Stromal cell of bone marrow (primary cell): ENCODE measurements around the gene GIT1.

Experiments
- DNase-seq: peaks from one replicate; pipeline ENCODE4 v3.0.0-alpha.2; 2012; ENCODE audit warnings: low read depth

GIT1 gene

DNA sequence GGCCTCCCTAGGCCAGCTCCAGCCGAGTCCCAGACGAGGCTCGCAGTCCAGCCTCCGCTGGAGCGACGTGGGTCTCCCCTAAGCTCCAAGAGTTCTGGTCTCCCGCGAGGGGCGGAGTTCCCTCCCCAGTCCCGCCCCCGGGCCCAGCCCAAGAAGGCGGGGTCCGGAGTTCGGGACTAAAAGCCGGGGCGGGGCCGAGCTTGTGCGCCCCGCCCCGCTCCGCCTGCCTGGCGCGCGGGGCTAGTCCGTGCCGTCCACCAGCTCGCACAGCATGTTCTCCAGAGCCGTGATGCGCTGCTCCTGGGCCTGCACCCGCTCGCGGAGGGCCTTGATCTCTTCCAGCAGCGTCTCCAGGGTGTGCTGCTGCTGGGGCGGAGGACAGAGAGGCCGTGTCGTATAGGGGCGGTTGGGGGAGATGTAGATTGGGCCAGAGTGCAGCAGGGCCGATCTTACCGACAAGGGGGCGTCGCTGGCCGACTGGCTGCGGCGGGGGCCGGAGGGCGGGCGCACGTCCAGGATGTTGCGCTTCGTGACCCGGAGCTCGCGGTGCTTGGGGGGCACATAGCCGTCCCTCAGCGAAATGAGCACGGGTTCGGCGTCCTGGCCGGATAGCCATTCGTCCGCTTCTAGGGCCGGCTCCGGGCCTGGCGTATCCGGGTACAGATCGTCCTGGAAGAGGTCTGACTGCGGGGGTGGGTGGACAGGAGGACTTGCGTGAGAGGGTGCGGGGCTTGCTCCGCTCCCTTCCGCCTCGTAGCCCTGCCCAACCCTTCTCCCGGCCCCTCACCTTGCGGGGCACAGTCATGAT, 26.2 kb upstream of the GIT1 start:
- no peak for DNase-seq

DNA sequence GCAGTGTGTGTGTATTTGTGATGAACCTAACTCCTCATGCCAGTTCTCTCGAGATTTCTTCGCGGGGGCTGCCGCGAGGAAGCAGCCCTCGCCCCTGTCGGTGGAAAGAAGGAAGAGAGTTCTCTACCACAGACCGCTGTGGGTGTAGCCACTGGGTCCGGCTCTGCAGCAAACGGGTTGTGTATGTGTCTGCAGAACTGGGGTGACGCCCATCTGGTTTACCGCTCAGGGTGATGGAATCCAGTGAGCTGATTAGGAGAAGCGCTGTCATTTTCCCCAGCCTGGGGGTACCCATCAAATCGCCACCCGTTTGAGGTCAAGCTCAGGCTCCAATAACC, 25.6 kb upstream of the GIT1 start:
- no peak for DNase-seq

DNA sequence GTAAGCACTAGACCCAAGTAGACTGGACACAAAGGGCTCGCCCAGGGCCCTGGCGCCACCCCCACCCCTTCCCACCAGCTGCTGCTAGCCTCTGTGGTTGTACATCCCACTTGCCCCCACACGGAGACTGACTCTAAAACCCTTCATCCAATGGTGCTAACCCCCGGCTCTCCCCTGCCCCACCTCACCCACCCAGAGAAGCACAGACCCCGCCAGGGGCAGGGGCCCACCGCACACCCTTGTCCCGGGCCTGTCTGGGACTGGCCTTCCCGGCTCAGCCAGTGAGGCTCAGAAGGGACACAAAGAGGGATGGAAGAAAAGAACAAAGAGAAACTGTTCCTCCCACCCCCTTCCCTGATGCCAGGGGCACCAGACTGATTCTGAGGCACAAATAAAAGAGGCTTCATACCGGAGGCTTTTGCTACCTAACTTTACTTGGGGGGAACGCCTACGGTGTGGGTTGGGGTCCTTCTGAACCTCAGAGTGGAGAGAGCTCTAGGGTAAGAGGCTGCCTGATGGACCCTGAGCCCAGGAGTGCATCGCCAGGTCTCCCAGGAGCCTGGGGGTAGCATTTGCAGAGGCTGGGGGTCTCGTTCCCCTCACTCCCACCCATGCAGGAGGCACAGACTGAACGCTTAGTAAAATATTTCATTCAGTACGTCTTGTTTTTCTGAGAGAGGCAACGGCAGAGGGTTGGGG, 25.1 kb upstream of the GIT1 start:
- no peak for DNase-seq

DNA sequence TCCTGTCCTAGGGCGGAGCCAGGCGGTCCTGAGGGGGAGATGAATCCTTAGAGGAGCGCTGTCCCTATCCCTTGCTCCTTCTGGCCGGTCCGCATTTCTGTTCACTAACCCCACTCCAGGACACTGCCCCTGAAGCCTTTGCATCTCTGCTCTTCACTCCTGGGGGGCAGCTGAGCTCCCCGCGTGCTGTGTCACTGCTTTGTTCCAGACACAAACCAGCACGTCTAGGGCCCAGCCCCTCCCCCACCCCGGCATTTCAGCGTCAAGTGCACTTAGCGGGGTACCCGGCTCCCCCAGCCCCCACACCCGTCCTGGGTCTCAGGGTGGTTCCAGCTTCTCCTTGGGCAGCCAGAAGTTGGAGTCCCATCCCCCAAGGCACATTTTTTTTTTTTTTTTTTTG, 24.4 kb upstream of the GIT1 start:
- no peak for DNase-seq

DNA sequence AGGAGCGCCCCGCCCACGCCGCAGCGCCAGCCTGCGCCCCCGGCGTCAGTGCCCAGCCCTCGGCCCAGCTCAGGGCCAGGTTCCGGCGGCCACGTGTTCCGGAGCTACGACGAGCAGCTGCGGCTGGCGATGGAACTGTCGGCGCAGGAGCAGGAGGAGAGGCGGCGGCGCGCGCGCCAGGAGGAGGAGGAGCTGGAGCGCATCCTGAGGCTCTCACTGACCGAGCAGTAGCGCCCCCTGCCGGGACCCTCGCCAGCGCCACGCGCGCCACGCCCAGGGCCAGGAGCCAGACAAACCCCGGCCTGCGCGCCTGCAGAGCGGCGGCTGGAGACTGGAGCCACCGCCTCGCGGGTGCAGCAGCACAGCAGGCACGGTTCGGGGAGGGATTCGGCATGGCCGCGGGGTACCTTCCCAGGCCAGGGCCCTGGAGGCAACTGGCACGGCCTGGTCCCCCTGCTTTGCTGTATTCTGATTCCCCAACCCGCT, 23.9 kb upstream of the GIT1 start:
- DNase-seq: no peak

DNA sequence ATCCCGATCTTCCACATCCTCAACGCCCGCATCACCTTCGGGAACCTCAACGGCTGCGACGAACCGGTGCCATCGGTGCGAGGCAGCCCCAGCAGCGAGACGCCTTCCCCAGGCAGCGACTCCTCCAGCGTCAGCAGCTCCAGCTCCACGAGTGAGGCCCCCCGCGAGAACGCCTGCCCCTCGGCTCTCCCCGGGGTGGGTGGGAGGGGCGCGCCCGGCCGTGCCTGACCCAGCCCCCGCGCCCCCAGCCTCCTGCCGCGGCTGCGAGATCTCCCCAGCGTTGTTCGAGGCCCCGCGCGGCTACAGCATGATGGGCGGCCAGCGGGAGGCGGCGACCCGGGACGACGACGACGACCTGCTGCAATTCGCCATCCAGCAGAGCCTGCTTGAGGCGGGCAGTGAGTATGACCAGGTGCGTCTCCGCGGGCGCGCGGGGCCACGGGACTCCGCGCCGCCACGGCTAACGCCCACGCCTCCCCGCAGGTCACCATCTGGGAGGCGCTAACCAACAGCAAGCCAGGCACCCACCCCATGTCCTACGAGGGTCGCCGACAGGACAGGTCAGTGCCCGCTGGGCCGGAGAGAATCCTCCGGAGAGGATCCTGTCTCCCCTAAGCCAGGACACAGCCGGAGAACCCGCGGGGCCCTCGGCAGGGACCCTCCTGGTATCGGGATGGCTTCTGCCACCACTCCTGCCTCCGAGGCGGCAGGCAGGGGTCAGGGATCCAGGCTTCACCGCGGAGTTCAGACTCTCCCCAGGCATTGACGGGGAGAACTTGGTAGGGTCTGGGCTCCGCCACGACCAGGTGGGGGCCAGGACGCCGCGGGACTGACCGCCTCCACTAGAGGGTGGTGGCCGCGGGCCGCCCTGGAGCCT, 23.2 kb upstream of the GIT1 start:
- DNase-seq: no peak

DNA sequence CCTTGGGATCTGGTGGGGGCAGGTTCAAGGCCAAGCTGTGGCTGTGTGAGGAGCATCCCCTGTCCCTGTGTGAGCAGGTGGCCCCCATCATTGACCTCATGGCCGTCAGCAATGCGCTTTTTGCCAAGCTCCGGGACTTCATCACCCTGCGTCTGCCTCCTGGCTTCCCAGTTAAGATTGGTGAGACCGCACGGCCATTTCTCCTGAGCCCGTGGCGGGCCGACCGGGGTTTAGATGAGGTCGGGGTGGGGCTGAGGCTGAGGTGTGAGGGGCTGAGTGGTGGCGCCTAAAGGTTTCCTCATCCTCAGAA, 22.6 kb upstream of the GIT1 start:
- DNase-seq: no peak

DNA sequence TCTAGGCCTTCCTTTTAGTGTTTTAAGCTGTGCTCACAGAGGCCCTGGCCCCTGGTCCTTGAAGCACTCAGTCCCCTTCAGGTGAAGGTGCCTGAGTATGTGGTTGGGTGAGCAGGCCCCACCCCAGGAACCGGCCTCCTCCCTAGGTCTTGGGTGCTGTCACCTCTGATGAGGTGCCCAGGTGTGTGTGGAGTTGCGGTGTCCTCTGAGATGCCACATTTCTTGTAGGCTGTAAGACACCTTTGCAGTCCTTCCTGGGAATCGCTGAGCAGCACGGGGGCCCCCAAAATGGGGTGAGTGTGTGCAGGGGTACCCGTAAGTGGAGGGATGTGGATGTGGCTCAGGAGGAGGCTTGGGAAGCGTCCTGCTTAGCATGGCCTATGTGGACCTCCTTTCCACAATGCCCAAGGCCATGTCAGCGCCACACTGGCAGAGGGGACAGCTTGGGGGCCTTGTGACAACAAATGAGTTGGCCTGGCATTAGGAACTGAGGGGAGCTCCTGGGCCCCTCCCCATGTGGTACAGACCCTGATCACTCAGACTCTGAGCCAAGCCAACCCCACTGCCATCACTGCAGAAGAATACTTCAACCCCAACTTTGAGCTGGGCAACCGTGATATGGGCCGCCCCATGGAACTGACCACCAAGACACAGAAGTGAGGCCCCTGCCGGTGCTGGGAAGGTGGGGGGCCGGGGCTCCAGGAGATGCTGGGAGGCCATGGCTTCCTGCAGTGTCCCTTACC, 22.1 kb upstream of the GIT1 start:
- DNase-seq: no peak

DNA sequence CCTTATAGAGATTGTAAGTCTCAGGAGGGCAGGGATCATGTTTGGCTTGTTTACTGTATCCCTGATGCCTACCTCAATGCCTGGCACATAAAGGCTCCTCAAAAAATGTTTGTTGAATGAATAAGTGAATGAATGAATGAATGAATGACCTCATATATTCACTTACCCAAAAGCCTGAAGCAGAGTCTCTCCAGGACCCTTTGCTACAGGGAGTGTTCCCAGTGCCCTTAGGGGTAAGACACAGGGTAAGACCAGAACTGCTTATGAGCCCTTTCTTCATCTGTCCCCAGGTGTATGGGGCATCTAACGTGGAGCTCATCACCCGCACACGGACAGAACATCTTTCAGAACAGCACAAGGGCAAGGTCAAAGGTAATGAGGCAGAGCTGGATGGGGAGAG, 20.9 kb upstream of the GIT1 start:
- DNase-seq: no peak

DNA sequence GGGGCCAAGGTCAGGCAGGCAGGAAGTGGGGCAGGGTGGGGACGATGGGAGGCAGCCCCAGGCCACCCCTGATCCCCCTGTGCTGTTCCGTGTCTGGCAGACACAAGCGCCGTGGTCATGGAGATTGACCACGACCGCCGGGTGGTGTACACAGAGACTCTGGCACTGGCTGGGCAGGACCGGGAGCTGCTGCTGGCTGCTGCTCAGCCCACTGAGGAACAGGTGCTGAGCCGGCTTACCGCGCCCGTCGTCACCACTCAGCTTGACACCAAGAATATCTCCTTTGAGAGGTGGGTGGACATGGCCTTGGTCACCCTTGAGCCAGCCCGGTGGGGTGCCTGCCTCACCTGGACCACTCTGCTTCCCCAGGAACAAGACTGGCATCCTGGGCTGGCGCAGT, 19.5 kb upstream of the GIT1 start:
- DNase-seq: no peak

DNA sequence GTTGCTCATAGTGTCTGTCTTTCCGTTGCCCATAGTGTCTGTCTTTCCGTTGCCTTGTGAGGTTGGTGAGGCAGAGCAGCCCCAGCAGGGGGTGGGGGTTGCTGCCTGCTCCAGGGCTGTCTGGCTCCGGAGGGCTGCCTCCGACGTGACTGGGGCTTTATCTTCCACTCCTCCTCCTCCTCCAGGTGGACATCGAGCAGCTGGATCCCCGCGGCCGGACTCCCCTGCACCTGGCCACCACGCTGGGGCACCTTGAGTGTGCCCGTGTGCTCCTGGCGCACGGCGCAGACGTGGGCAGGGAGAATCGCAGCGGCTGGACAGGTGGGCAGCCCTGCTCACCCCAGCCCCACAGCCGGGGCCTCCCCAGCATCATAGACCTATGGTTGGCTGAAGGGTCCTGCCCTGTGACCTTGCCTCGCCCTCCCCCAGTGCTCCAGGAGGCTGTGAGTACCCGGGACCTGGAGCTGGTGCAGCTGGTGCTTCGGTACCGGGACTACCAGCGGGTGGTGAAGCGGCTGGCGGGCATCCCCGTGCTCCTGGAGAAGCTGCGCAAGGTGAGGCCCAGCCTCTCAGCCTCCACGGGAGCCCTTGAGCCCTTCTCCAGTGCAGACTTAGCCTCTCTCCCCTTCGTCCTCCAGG, 18.2 kb upstream of the GIT1 start:
- DNase-seq: no peak

DNA sequence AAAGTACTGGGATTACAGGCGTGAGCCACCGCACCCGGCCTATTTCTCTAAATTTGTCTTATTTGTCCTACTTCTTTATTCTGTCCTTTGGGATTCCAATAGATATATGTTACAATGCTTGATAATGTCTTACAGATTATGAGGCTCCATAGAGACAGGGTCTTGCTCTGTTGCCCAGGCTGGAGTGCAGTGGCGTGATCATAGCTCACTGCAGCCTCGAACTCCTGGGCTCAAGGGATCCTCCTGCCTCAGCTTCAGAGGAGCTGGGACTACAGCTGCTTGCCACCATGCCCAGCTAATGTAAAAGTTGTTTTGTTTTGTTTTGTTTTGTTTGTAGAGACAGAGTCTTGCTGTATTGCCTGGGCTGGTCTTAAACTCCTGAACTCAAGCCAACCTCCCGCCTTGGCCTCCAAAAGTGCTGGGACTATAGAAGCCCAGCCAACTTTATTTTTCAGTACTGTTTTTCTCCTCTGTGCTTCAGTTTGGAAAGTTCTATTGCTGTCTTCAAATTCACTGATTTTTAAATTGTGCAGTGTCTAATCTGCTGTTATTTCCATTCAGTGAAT, 13.7 kb upstream of the GIT1 start:
- no peak for DNase-seq

DNA sequence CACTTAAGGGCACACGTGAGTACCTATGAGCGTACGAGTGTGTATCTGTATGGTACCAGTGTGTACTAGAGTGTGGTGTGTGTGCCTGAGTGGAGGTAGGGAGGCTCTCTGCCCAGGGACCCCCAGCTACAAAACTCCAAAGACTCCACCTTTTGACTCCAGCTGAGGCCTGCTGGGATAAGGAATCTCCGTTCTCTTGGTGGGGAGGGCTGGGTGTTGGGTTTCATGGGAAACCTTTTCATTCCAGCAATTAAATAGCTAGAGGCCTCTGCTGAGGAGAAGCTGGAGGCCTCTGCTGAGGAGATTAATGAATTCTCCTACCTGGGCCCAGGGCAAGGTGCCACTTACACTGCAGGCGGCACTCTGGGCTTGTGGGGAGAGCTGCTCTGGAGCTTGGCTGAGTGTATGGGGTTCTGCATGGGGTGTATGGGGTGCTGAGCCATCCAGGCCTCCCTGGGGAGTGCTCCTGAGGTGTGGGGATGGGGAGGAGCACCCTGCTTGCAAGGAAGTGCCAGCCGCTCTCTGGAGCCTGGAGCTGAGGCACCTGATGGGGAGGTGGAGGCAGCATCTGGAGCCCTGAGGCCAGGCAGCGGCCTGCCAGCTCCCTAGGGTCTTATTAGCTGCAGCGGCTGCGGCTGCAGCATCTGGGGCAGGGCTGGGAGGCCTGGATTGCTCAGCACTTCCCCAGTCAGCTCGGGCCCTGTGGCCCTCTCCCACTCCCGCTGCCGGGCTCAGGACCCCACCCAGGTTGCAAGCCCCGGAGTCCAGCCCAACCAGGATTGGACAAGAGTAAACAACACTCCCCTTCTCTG, 8.1 kb upstream of the GIT1 start:
- DNase-seq: no peak

DNA sequence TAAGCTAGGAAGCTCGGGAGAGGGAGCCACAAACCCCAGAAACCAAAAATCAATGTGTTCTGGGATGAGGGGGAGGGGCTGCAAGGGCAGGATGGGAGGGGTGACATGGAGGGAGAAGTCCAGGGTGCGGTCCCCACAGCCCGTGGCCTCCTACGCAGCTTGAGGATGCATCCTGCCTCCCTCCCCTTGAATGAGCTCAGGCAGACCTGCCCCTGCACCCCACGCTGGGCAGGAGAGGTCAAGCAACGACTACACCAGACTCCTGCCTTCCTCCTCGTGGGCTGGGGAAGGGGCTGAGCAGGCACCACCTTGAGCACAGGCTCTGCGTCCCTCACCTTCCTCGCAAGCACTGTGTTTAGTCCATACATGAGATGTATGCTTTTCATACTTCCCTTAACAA, 7.4 kb upstream of the GIT1 start:
- DNase-seq: no peak

DNA sequence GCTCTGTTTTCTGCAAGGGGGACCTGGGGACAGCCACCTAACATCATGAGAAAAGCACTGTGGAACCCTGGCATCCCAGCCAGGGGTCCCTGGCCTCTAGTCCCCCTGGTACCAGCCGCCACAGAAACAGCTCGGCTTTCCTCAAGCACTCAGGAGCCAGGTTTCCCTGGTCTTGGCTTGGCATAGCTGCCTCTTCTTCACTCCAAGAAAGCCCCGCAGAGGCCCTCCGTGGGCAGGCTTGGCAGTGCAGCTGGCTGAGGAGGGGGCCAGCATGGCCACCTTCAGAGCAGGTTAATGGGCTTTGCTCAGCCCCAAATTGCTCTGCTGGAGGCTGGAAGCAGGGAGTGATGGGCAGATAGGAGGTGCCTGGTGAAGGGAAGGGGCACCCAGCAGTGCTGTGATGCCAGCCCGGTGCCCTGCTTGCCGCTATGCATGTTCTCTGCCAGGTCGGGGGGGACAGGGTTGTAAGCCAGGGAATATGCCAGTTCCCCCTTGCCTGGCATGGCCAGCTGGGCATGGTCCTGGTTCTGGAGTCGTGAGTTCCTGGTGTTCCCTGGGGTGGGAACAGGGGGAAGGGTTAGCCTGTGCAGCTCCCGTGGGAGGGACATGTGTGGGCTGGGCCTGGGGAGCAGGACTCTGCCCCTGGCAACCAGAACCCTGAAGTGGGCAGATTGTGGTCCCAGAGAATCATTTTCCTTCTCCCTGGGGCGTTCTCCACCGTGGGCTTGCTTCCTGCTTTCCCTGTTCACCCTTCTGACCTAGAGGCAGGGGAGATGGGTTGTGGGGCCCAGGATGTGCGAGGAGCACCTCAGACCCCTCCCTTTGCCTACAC, 6.7 kb upstream of the GIT1 start:
- no peak for DNase-seq

DNA sequence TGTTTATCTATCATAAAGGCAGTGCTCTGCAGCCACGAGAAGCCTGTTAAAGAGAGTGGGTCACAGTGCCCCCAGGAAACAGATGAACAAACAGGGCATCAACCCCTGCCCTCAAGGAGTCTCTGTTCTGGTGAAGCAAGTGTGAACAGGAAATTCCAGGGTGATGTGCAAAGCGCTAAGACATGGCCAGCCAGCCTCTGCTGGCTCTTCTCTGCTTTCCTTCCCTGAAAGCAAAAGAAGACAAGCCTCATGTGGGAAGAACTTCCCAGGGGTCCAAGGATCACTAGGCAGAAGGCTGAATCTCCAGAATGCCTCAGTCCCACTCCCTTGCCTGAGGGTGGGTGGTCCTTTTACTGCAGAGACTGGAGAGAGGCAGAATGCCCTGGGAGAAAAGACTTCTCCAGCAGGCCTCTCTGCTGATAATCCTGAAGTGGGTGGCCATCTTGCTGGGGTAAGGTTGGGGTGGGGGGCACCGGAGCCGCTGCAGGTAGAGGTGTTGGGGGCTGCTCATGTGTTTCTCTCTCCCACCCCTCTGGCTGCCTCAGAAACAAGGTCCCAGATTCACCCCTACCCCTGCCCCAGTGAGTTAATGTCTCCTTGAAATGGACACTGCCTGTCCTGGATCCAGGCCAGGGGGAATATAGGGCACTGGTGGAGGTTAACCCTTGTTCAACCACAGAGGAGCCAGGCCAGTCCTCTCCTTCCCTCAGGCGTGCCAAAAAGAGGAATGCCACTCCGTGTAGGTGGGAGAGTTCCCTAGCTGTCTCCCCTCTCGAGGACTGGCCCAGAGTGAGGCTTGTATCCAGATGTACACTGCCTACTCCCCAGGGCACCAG, 5.9 kb upstream of the GIT1 start:
- DNase-seq: no peak

DNA sequence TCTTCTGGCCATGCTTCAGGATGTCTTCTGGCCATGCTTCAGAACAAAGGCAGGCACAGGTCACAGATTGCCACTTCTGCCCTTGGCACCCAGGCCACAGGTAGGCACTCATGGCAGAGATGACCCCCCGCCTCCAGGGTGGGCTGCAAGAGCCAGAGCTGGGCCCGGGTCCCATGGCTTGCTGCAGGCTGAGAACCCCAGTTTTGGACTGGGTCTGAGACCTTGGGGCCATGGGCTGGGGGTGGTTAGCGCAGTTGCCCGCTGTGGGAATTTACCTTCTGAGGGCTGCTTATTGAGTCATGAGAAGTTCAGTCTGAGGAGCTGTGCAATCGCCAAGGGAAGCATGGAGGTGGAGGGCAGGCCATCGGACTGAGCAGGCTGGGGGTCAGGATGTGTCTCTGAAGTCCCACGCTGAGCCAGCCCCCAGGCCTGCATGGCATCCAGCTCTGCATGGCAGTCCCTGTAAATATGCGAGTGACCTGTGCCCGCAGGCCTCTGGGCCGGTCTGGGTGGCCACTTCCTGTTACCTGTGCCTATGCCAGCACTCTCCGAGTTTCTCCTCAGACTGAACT, 5.2 kb upstream of the GIT1 start:
- no peak for DNase-seq
